GOT3 (cell line): Measurements from ENCODE around the gene TMEM164.

Source experiments
- DNase-seq: peaks from one replicate; lab custom pipeline; 2025; ENCODE audit warnings: mixed read lengths; lab: John Stamatoyannopoulos, UW

The TMEM164 gene

GRCh38 chrX:110211340-110211739 is 208.4 kb downstream of the TMEM164 start:
- DNase-seq: no peak

DNA sequence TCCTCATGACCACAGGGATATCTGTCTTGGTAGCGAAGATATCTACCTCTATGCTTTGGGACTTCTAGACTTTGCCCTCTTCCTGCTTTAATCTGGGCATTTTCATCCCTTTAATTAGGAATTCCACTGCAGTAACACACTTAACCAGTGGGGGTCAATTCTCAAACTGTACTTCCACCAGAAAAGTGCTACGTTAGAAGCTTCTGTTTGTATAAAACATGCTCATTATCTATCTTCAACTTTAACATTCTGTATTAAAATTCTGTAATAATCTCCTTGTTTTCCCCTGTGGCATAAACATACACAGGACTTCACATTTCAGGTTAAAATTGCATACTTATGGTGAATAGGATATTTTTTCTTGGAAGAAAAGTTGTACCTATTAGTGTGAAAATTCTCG is 209.4 kb downstream of the TMEM164 start:
- no peak for DNase-seq

DNA sequence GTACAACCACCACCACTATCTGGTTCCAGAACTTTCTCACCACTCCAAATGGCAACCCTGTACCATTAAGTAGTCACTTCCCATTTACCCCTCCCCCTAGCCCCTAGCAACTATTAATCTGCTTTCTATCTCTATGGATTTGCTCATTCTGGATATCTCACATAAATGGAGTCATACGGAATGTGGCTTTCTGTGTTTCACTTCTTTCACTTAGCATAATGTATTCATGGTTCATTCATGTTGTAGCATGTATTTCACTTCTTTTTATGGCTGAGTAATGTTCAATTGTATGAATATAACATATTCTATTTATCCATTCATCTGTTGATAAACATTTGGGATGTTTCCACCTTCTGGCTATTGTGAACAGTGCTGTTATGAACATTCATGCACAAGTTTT is 210.3 kb downstream of the TMEM164 start:
- DNase-seq: no peak

DNA sequence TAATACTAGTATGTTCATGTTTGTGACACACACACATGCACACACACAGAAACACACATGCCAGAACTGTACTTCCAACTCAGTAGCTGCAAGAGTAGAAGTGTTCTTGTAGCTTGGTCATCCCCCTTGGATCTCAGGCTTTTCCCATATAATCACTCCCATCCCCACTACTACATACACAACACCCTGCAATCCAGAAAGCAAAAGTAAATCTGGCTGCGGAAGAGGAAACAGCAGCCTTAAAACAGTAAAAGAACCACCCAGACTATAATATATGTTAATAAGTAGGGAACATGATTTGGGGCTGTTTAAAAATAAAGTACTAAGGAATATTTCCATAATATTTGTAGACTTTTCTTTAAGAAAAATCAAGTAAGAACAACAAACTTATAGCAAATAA is 211.8 kb downstream of the TMEM164 start:
- DNase-seq: no peak

- no peak for DNase-seq
These were observed 212.5 kb downstream of the TMEM164 start for GRCh38 chrX:110215411-110215810.

DNA sequence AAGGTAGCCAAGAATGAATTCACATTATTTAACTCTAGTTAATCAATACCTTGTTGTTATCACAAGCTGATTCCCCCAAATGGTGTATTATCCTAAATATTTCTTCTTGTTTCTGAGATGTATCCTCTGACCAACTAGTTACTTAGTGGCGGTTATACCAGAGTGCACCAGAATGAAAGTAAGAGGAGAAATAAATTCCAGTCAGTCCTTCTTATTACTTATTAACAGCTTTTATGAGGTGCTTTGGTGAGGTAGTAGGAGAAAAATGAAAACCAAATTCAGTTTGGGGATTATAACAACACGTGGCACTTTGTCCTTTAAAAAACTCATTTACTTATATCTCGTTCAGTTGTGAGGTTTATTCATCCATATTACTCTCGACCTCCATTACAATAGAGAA is 213.1 kb downstream of the TMEM164 start:
- no peak for DNase-seq

GRCh38 chrX:110218591-110218990 is 215.7 kb downstream of the TMEM164 start:
- no peak for DNase-seq

DNA sequence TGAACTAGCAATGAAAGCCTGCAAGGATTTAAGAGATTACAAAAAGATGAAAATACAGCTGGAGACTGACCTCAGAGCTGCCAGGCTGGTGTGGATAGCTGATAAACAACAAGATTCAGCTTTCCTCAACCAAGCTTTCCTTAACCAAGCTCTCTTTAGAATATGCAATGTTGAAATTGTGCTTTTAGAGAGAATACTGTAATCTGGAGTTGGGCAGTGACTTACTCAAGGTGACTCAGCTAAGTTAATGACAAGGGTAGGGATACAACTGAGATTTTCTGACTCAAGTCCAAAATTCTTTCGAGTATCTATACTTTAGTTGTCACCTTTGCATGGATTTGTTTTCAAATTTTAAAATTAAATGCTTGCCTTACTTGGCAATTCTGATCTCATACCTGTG is 217.0 kb downstream of the TMEM164 start:
- DNase-seq: no peak

DNA sequence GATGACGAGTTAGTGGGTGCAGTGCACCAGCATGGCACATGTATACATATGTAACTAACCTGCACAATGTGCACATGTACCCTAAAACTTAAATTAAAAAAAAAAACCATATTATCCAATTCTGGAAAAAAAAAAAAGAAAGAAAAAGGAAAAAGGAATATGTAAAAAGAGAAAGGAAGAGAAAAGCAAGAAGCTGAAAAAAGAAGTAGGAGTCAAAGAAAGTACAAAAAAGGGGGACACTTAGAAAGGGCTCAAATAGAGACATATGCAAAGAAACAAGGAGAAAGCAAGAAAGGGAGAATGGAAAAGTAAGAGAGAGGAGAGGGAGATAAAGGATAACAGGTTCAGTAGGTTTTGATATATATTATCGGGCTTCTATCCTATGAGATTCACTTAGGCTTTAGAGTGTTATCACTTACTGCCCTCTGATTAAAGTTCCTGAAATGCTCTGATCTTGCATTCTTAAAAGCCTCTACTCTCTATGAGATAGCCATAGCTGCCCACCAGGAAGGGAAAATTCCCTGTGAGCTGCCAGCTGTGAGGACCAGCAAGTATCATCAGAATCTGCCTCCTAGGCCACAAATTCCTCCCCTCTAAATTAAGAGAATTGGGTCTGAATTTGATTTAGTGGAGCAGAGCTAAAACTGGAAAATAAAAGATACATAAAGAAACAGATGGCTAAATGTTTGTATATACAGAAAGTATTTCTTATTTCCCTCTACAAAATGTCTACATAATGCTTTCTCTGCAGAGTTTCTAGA is 219.8 kb downstream of the TMEM164 start:
- DNase-seq: no peak

DNA sequence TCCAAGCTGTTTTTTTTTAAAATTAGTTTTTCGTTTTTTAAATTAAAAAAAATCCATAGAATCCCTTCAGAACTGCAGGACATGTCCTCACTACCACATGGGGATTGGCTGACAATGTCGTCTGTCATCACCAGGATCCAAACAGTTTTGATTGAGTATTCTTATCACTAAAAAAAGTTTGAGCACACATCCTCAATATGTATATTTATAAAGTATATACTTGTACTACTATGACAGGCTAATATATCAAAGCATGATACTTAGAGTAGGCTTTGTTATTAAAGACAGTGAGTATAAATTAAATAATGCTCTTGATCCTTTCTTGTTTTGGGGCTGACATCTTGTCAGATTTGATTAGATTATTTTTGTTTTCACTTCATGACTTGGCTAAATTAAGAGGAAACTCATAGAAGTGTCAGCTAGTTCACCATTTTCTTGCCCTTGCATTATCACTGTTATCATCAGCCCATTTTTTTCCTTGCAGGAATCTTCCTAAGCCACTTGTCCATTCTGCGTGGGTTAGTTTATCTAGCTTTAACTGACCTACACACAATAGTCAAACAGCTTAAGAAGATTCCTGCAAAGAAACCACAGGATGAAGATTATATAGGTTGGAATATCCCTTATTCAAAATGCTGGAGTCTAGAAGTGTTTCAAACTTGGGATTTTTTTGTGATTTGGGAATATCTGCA is 222.2 kb downstream of the TMEM164 start:
- no peak for DNase-seq

GRCh38 chrX:110226931-110227330 is 224.0 kb downstream of the TMEM164 start:
- DNase-seq: no peak
